Stomach (tissue), 9 donors: Measurements from ENCODE around the gene CERS6. TPM values are rescaled to one million over a fixed set of nuclear protein-coding genes. Genes with fewer than 3 reads are reported as not detected.
"Not testable (repeated sequence)": the region's sequence is repeated elsewhere in the genome, so short reads cannot be mapped to it uniquely, and the experiment has no call there.

Experiments
- DNase-seq, 2 donors: peaks; one replicate each; pipeline versions ENCODE4 v3.0.0 to v3.0.0-alpha.2; 2013 to 2019
- H3K27ac ChIP-seq, 5 donors: fragments of 200-600 bp in 4 of 5; sonication (generic) in 4 of 5; one replicate each; pipeline ENCODE4 v1.5.1; 2013 to 2019; ENCODE audit warnings: mild to moderate bottlenecking in 1 of 5, moderate library complexity in 1 of 5
- H3K27me3 ChIP-seq, 3 donors: fragments of 200-600 bp; sonication (generic); one replicate each; pipeline ENCODE4 v1.5.1; 2017 to 2019; ENCODE audit warnings: mixed run types in 1 of 3
- H3K36me3 ChIP-seq, 4 donors: fragments of 200-600 bp; sonication (generic); 1 replicate in 3 of 4; 2 replicates in 1 of 4; pipeline ENCODE4 v1.5.1; 2016 to 2019
- H3K4me1 ChIP-seq, 4 donors: fragments of 200-600 bp; sonication (generic); one replicate each; pipeline ENCODE4 v1.5.1; 2016 to 2019
- H3K4me3 ChIP-seq, 4 donors: fragments of 200-600 bp; sonication (generic) in 3 of 4; one replicate each; pipeline ENCODE4 v1.5.1; 2016 to 2019; ENCODE audit warnings: mild to moderate bottlenecking in 1 of 4
- H3K9me3 ChIP-seq, 4 donors: fragments of 200-600 bp; sonication (generic); one replicate each; pipeline ENCODE4 v1.5.1; 2016 to 2019
- CTCF ChIP-seq, 7 experiments: fragments of 450-650 bp in 4 of 7; fragments of 200-600 bp in 3 of 7; sonication (generic) in 3 of 7; IDR thresholded peaks; one replicate each; pipeline ENCODE4 v1.5.1; 2016 to 2019; ENCODE audit warnings: antibody characterized with exemption in 7 of 7, control low read depth in 2 of 7, mild to moderate bottlenecking in 1 of 7
- EP300 ChIP-seq: sonication (generic); formaldehyde crosslinking; IDR thresholded peaks from one replicate; pipeline ENCODE4 v1.6.1; 2017; ENCODE audit warnings: antibody characterized with exemption
- POLR2A ChIP-seq, 4 donors: fragments of 450-650 bp; IDR thresholded peaks; one replicate each; pipeline ENCODE4 v1.6.1; 2016; ENCODE audit warnings: antibody characterized with exemption in 4 of 4, control low read depth in 2 of 4, mild to moderate bottlenecking in 1 of 4, moderate library complexity in 1 of 4
- POLR2AphosphoS5 ChIP-seq, 3 donors: sonication (generic); formaldehyde crosslinking; IDR thresholded peaks; one replicate each; pipeline ENCODE4 v1.6.1; 2016; ENCODE audit warnings: antibody characterized with exemption in 3 of 3
- whole genome bisulfite sequencing, 5 donors: extraction: QIAGEN DNeasy Blood & Tissue Kit in 3 of 5; methylation state at CpG; one replicate each; pipeline versions ENCODE4 v1.1.5 to v1.1.7; 2013 to 2018; 5-methylcytosine and 5-hydroxymethylcytosine counted together
- intact Hi-C: fragments of 100-400 bp; cut with DNase I; formaldehyde crosslinking; loops from one replicate; pipeline ENCODE4 v1.15.1; 2023; ENCODE audit warnings: low total_unique reads
- polyA plus RNA-seq, 3 donors: library from polyadenylated mRNA; stranded (reverse); fragments of 200-250 nt; gene quantifications; one replicate each; pipeline ENCODE4 v1.2.3, GENCODE V29; 2013
- total RNA-seq, 5 donors: library from RNA; depleted of rRNA; stranded (reverse); fragments of >200 nt; gene quantifications; one replicate each; pipeline versions ENCODE4 v1.1.0 to v1.2.3, GENCODE V29; 2014 to 2016
- donor health status: healthy with polysubstance abuse.
- donor health status: Bipolar disorder and iron deficiency.
- donor health status: healthy.

CERS6 gene
- total and polyA plus RNA-seq, 8 donors, result 4.0 to 102 (median 53.2) TPM

DNA sequence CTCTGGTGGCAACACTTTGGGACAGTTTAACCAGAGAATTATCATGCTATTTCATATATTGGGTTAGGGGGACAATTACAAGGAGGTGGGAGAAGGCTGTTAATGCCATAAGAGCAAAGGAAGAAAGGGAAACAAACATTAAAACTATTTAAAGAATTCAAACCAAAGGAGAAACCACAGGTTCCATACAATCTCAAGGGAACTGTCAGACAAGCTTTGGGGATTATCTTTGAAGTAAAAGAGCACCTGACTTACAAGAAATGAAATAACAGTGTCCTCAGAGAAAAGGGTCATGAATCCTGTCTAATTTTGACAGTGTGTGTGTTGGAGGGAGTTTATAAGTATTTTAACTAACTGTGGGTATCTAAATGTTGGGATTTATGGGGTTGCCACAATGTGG is 44.4 kb downstream of the CERS6 start:
- no peaks in the 10 kb centered on the region for H3K36me3 ChIP-seq
- H3K4me3 ChIP-seq, result no peak overlapping the region
- peaks cover 8 to 82% (median 38%) of the 10 kb centered on the region in 4 donors for H3K4me1 ChIP-seq
- intact Hi-C loops, result no loop called here
- H3K9me3 ChIP-seq, result no peaks in the 10 kb centered on the region
- H3K27ac ChIP-seq, result no peak overlapping the region
- DNase-seq, result no peak
- TF ChIP-seq POLR2A (IDR thresholded peaks at IDR 0.05), result no peak
- no peak for TF ChIP-seq EP300
- H3K27me3 ChIP-seq, result no peaks in the 10 kb centered on the region

- no peak overlapping the region for H3K27ac ChIP-seq
- H3K4me3 ChIP-seq, result no peak overlapping the region
- H3K4me1 ChIP-seq, result peaks cover 8 to 82% (median 39%) of the 10 kb centered on the region in 4 donors
- intact Hi-C loops, result no loop called here
- no peak for DNase-seq
- H3K9me3 ChIP-seq, result no peaks in the 10 kb centered on the region
- WGBS, 5 donors, result 40 to 68% (median 48%) methylated on average over 4 of the region's 4 CpGs
- H3K27me3 ChIP-seq, result no peaks in the 10 kb centered on the region
- H3K36me3 ChIP-seq, result no peaks in the 10 kb centered on the region
- TF ChIP-seq POLR2A (IDR thresholded peaks at IDR 0.05) (no peak), POLR2AphosphoS5 (IDR thresholded peaks at IDR 0.05) (no peak), EP300 (no peak), CTCF (IDR thresholded peaks at IDR 0.05) (no peak)
Observed at GRCh38 chr2:168501466-168502065, 45.5 kb downstream of the CERS6 start.

- intact Hi-C loops, H3K36me3 ChIP-seq, DNase-seq, H3K27ac ChIP-seq, H3K4me3 ChIP-seq, H3K9me3 ChIP-seq, H3K27me3 ChIP-seq: not testable (repeated sequence)
- 94 to 100% (median 95%) methylated on average over 2 of the region's 2 CpGs for WGBS, 5 donors
- peaks cover 8 to 76% (median 36%) of the 10 kb centered on the region in 4 donors for H3K4me1 ChIP-seq
Observed at GRCh38 chr2:168502852-168503251, 46.8 kb downstream of the CERS6 start.

DNA sequence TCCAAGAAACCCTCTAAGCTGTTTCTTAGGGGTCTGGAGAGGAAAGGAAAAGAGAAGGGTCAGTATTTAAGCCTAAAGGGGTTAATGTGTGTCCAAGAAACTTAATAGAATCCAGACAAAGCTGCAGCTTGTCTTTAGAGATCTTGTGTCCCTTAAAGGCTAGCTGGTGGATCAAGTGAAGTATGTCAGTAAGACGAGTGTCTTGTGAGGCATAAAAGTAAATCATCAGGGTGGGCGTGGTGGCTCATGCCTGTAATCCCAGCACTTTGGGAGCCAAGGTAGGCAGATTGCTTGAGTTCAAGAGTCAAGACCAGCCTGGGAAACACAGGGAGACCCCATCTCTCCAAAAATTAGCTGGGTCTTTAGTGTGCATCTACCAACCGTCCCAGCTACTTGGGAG is 47.8 kb downstream of the CERS6 start:
- Histone ChIP-seq H3K36me3 (no peaks in the 10 kb centered on the region), H3K4me1 (peaks cover 8 to 66% (median 29%) of the 10 kb centered on the region in 4 donors), H3K9me3 (no peaks in the 10 kb centered on the region), H3K27ac (no peak overlapping the region), H3K4me3 (no peak overlapping the region), H3K27me3 (no peaks in the 10 kb centered on the region)
- 71 to 87% (median 80%) methylated on average over 3 of the region's 3 CpGs for WGBS, 5 donors
- no peak for DNase-seq
- TF ChIP-seq POLR2A (IDR thresholded peaks at IDR 0.05) (no peak), CTCF (IDR thresholded peaks at IDR 0.05) (no peak), POLR2AphosphoS5 (IDR thresholded peaks at IDR 0.05) (no peak), EP300 (no peak)
- intact Hi-C loops, result no loop called here

GRCh38 chr2:168504323-168504722 is 48.3 kb downstream of the CERS6 start:
- intact Hi-C loops, result no loop called here
- H3K4me1 ChIP-seq, result peaks cover 8 to 62% (median 25%) of the 10 kb centered on the region in 4 donors
- H3K27me3 ChIP-seq, result no peaks in the 10 kb centered on the region
- H3K27ac ChIP-seq, result no peak overlapping the region
- no peaks in the 10 kb centered on the region for H3K9me3 ChIP-seq
- H3K4me3 ChIP-seq, result no peak overlapping the region
- H3K36me3 ChIP-seq, result no peaks in the 10 kb centered on the region
- DNase-seq, result no peak
- WGBS, 5 donors, result 62 to 83% (median 74%) methylated on average over 2 of the region's 2 CpGs
- TF ChIP-seq POLR2AphosphoS5 (IDR thresholded peaks at IDR 0.05), result no peak
- no peak for TF ChIP-seq POLR2A (IDR thresholded peaks at IDR 0.05)
- no peak for TF ChIP-seq EP300
- no peak for TF ChIP-seq CTCF (IDR thresholded peaks at IDR 0.05)
